Endothelial cell of umbilical vein (primary cell): ENCODE results near the gene RAD51B. TPM values are rescaled to one million over a fixed set of nuclear protein-coding genes. Genes with fewer than 3 reads are reported as not detected.
A peak's percentile ranks its signal among the peaks of the same experiment; 100 is the strongest.

ENCODE experiments used
- BruUV-seq: library from RNA; stranded (reverse); fragments of 400-500 nt; replicated peaks from 2 replicates; lab custom pipeline; 2021; lab: Mats Ljungman, UMichigan
- CTCF ChIA-PET: fragments of 300-600, 350-600 bp; sonication (Branson Sonifier 250); formaldehyde crosslinking; loops from one replicate; lab custom pipeline; 2021; ENCODE audit warnings: antibody characterized with exemption, inconsistent platforms; lab: Charles Lee
- POLR2A ChIA-PET: fragments of 300-600, 350-600 bp; sonication (Branson Sonifier 250); formaldehyde crosslinking; loops from one replicate; lab custom pipeline; 2021; ENCODE audit warnings: antibody characterized with exemption, inconsistent platforms; lab: Charles Lee
- DNase-seq: peaks from one replicate; pipeline ENCODE4 v3.0.0-alpha.2; 2011; ENCODE audit warnings: low read depth, low spot score
- FAIRE-seq: peaks from 2 replicates; lab custom pipeline; 2011; peaks lifted over from hg19 to GRCh38; lab: Jason Lieb, UNC
- H2AFZ ChIP-seq: 2 replicates; pipeline ENCODE4 v1.6.0; 2012; ENCODE audit warnings: low read depth, low read length, control low read depth, inconsistent platforms
- H3K27ac ChIP-seq: 2 replicates; pipeline ENCODE4 v1.5.1; 2011; ENCODE audit warnings: low read depth, mild to moderate bottlenecking, control low read depth, low read length, moderate library complexity; ENCODE audit not compliant: insufficient read depth
- H3K27me3 ChIP-seq, 2 experiments: 2 replicates each; pipeline versions ENCODE4 v1.6.0 to v1.6.1; 2011; ENCODE audit warnings: low read length in 2 of 2, mixed read lengths in 1 of 2; ENCODE audit not compliant: control insufficient read depth in 2 of 2, insufficient read depth in 2 of 2
- H3K36me3 ChIP-seq, 2 experiments: 2 replicates in 1 of 2; 3 replicates in 1 of 2; pipeline ENCODE4 v1.5.1; 2011; ENCODE audit warnings: low read length in 2 of 2, mild to moderate bottlenecking in 1 of 2, moderate library complexity in 1 of 2; ENCODE audit not compliant: control insufficient read depth in 2 of 2, insufficient read depth in 2 of 2; ENCODE audit errors: extremely low read depth in 1 of 2
- H3K4me1 ChIP-seq: 3 replicates; pipeline ENCODE4 v1.5.1; 2011; ENCODE audit warnings: mild to moderate bottlenecking, low read length; ENCODE audit not compliant: control insufficient read depth, insufficient read depth; ENCODE audit errors: extremely low read depth
- H3K4me2 ChIP-seq: 2 replicates; pipeline ENCODE4 v1.6.1; 2011; ENCODE audit warnings: low read length, control low read depth, mixed read lengths; ENCODE audit not compliant: insufficient read depth
- H3K4me3 ChIP-seq, 3 experiments: fragments of 200-600 bp in 1 of 3; sonication (generic), shearing (Covaris generic) in 1 of 3; replicated peaks in 1 of 3; 2 replicates each; pipeline ENCODE4 v1.5.1; 2011 to 2016; ENCODE audit warnings: control low read depth in 3 of 3, low read length in 3 of 3, mild to moderate bottlenecking in 2 of 3, inconsistent platforms in 1 of 3, low read depth in 1 of 3, moderate library complexity in 1 of 3; ENCODE audit not compliant: insufficient read depth in 1 of 3
- H3K79me2 ChIP-seq: 2 replicates; pipeline ENCODE4 v1.6.0; 2012; ENCODE audit warnings: low read length, inconsistent platforms; ENCODE audit not compliant: control insufficient read depth, insufficient read depth
- H3K9ac ChIP-seq: replicated peaks from 2 replicates; pipeline ENCODE3; 2011; ENCODE audit warnings: low read length, control low read depth; ENCODE audit not compliant: insufficient read depth; ENCODE audit errors: extremely low read depth
- H3K9me1 ChIP-seq: replicated peaks from 3 replicates; pipeline ENCODE4 v1.6.0; 2011; ENCODE audit warnings: mild to moderate bottlenecking, low read length; ENCODE audit not compliant: control insufficient read depth, insufficient read depth; ENCODE audit errors: extremely low read depth
- H3K9me3 ChIP-seq: replicated peaks from 2 replicates; pipeline ENCODE4 v1.5.1; 2012; ENCODE audit warnings: low read length, inconsistent platforms; ENCODE audit not compliant: control insufficient read depth, insufficient read depth
- H4K20me1 ChIP-seq: replicated peaks from 2 replicates; pipeline ENCODE3; 2011; ENCODE audit warnings: mild to moderate bottlenecking, low read length; ENCODE audit not compliant: control insufficient read depth, insufficient read depth; ENCODE audit errors: extremely low read depth
- EZH2 ChIP-seq: IDR thresholded peaks from 2 replicates; pipeline ENCODE4 v1.6.1; 2012; ENCODE audit warnings: borderline replicate concordance, low read depth, mild to moderate bottlenecking, moderate library complexity, low read length, inconsistent platforms; ENCODE audit not compliant: severe bottlenecking
- FOS ChIP-seq: IDR thresholded peaks from 2 replicates; pipeline ENCODE4 v1.6.1; 2011; ENCODE audit warnings: mild to moderate bottlenecking, low read length, moderate library complexity, borderline replicate concordance; ENCODE audit not compliant: insufficient read depth
- GATA2 ChIP-seq: IDR thresholded peaks from 2 replicates; pipeline ENCODE4 v1.7.0; 2011; ENCODE audit warnings: low read depth, mild to moderate bottlenecking, moderate library complexity, mixed read lengths, low read length; ENCODE audit not compliant: insufficient read length, insufficient read depth
- MAX ChIP-seq: IDR thresholded peaks from 2 replicates; pipeline ENCODE4 v1.6.1; 2011; ENCODE audit not compliant: insufficient read depth, insufficient read length
- MYC ChIP-seq: IDR thresholded peaks from one replicate; pipeline ENCODE4 v1.6.1; 2011; ENCODE audit warnings: mild to moderate bottlenecking, low read depth, low read length
- POLR2AphosphoS5 ChIP-seq: IDR thresholded peaks from 2 replicates; pipeline ENCODE4 v1.6.1; 2012; ENCODE audit warnings: low read depth, mild to moderate bottlenecking, control low read depth, low read length, moderate library complexity; ENCODE audit not compliant: insufficient read depth
- dilution Hi-C: fragments of 300-500 bp; cut with MboI; formaldehyde crosslinking; loops from one replicate; pipeline ENCODE4 v1.15.0; 2019; ENCODE audit warnings: low sequenced_read_pairs; ENCODE audit not compliant: extremely low pct_ligation_motif_present
- intact Hi-C: fragments of 100-400 bp; cut with micrococcal nuclease; formaldehyde crosslinking; loops from one replicate; pipeline ENCODE4 v1.10.0; 2022
- polyA plus RNA-seq, 4 experiments: library from polyadenylated mRNA; depleted of rRNA in 3 of 4; stranded (reverse) in 3 of 4; unstranded in 1 of 4; fragments of >200 nt; gene quantifications; 2 replicates each; pipeline versions ENCODE4 v1.2.1 to v1.2.3, GENCODE V29; 2011 to 2012; ENCODE audit warnings: missing spikeins in 1 of 4
- total RNA-seq: library from RNA; stranded (reverse); gene quantifications from 2 replicates; pipeline ENCODE4 v1.2.3, GENCODE V29; 2021

Gene RAD51B
- total and polyA plus RNA-seq, 2 donors (not counting 3 experiments of a cell fraction or from before 2014, with no cell fraction given), result 3.9 to 19.0 TPM

GRCh38 chr14:68701001-68701741, 881.6 kb downstream of the RAD51B start:
- DNase-seq, result no peak
- dilution Hi-C loops (no loop called here), intact Hi-C loops (no loop called here)
- H3K4me3 ChIP-seq, result no peak overlapping the region
- BruUV-seq, result no TSS peak
- H2AFZ ChIP-seq, result no peak overlapping the region
- no peak overlapping the region for H3K27ac ChIP-seq
- peak; percentile 12 for FAIRE-seq
- H3K9ac ChIP-seq, result no peak overlapping the region
- ChIA-PET POLR2A (interaction anchor here (0.6 kb wide), 1 partner anchor 88 kb away, joined by 5 read pairs; no protein-coding TSS in a partner anchor), CTCF (interaction anchor here (1.6 kb wide), 1 partner anchor 17 kb away, joined by 3 read pairs; no protein-coding TSS in a partner anchor)
- H3K9me1 ChIP-seq, result no peaks in the 10 kb centered on the region
- no peaks in the 10 kb centered on the region for H4K20me1 ChIP-seq
- no peaks in the 10 kb centered on the region for H3K36me3 ChIP-seq
- H3K4me1 ChIP-seq, result peaks cover 13% of the 10 kb centered on the region
- H3K79me2 ChIP-seq, result no peaks in the 10 kb centered on the region
- no peaks in the 10 kb centered on the region for H3K9me3 ChIP-seq
- H3K27me3 ChIP-seq, result no peaks in the 10 kb centered on the region
- H3K4me2 ChIP-seq, result no peak overlapping the region
- no peak for TF ChIP-seq FOS
- no peak for TF ChIP-seq GATA2
- no peak for TF ChIP-seq EZH2
- no peak for TF ChIP-seq POLR2AphosphoS5
- no peak for TF ChIP-seq MYC
- no peak for TF ChIP-seq MAX
